ENCODE results near the gene FKBP1B.
"Not testable (repeated sequence)": the region's sequence is repeated elsewhere in the genome, so short reads cannot be mapped to it uniquely, and the experiment has no call there.

Gene FKBP1B

GRCh38 chr2:24107336-24107735 lies 57.8 kb downstream of the FKBP1B start:
- Histone ChIP-seq H3K36me3 (ENCODE audit: control insufficient read depth in 2 of 2, insufficient read depth in 1 of 2, low read length in 2 of 2) (no peaks in the 10 kb centered on the region), H3K4me3 (ENCODE audit: low read depth, low read length) (no peak overlapping the region), H3K9me3 (ENCODE audit: control insufficient read depth, insufficient read depth, low read depth, low read length) (no peaks in the 10 kb centered on the region), H3K27ac (ENCODE audit: extremely low read depth, low read depth, low read length) (no peak overlapping the region), H3K4me1 (ENCODE audit: control insufficient read depth, insufficient read depth, low read length) (no peaks in the 10 kb centered on the region)
- TF ChIP-seq, protein P1, sequence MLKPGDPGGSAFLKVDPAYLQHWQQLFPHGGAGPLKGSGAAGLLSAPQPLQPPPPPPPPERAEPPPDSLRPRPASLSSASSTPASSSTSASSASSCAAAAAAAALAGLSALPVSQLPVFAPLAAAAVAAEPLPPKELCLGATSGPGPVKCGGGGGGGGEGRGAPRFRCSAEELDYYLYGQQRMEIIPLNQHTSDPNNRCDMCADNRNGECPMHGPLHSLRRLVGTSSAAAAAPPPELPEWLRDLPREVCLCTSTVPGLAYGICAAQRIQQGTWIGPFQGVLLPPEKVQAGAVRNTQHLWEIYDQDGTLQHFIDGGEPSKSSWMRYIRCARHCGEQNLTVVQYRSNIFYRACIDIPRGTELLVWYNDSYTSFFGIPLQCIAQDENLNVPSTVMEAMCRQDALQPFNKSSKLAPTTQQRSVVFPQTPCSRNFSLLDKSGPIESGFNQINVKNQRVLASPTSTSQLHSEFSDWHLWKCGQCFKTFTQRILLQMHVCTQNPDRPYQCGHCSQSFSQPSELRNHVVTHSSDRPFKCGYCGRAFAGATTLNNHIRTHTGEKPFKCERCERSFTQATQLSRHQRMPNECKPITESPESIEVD (tag by site-specific recombination; IDR thresholded peaks at IDR 0.05), result no peak
- TF ChIP-seq HIC1 (tag by site-specific recombination; IDR thresholded peaks at IDR 0.05) (no peak), ZNF239 (tag by site-specific recombination; IDR thresholded peaks at IDR 0.05) (no peak), SP7 (tag by site-specific recombination; IDR thresholded peaks at IDR 0.05) (no peak), ZNF561 (tag by site-specific recombination; IDR thresholded peaks at IDR 0.05; ENCODE audit: borderline replicate concordance) (no peak), WT1 (tag by site-specific recombination; IDR thresholded peaks at IDR 0.05) (no peak)
- TF ChIP-seq, protein P2, sequence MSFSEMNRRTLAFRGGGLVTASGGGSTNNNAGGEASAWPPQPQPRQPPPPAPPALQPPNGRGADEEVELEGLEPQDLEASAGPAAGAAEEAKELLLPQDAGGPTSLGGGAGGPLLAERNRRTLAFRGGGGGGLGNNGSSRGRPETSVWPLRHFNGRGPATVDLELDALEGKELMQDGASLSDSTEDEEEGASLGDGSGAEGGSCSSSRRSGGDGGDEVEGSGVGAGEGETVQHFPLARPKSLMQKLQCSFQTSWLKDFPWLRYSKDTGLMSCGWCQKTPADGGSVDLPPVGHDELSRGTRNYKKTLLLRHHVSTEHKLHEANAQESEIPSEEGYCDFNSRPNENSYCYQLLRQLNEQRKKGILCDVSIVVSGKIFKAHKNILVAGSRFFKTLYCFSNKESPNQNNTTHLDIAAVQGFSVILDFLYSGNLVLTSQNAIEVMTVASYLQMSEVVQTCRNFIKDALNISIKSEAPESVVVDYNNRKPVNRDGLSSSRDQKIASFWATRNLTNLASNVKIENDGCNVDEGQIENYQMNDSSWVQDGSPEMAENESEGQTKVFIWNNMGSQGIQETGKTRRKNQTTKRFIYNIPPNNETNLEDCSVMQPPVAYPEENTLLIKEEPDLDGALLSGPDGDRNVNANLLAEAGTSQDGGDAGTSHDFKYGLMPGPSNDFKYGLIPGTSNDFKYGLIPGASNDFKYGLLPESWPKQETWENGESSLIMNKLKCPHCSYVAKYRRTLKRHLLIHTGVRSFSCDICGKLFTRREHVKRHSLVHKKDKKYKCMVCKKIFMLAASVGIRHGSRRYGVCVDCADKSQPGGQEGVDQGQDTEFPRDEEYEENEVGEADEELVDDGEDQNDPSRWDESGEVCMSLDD (tag by site-specific recombination; IDR thresholded peaks at IDR 0.05), result no peak
- TF ChIP-seq, protein P3, sequence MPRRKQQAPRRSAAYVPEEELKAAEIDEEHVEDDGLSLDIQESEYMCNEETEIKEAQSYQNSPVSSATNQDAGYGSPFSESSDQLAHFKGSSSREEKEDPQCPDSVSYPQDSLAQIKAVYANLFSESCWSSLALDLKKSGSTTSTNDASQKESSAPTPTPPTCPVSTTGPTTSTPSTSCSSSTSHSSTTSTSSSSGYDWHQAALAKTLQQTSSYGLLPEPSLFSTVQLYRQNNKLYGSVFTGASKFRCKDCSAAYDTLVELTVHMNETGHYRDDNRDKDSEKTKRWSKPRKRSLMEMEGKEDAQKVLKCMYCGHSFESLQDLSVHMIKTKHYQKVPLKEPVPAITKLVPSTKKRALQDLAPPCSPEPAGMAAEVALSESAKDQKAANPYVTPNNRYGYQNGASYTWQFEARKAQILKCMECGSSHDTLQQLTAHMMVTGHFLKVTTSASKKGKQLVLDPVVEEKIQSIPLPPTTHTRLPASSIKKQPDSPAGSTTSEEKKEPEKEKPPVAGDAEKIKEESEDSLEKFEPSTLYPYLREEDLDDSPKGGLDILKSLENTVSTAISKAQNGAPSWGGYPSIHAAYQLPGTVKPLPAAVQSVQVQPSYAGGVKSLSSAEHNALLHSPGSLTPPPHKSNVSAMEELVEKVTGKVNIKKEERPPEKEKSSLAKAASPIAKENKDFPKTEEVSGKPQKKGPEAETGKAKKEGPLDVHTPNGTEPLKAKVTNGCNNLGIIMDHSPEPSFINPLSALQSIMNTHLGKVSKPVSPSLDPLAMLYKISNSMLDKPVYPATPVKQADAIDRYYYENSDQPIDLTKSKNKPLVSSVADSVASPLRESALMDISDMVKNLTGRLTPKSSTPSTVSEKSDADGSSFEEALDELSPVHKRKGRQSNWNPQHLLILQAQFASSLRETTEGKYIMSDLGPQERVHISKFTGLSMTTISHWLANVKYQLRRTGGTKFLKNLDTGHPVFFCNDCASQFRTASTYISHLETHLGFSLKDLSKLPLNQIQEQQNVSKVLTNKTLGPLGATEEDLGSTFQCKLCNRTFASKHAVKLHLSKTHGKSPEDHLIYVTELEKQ (tag by site-specific recombination; IDR thresholded peaks at IDR 0.05; ENCODE audit: borderline replicate concordance), result no peak
- ChIA-PET CTCF (interaction anchor here (0.7 to 1.5 kb wide), 3 partner anchors 23 to 121 kb away, joined by 3 to 6 read pairs (median 3); partner anchors contain the start of gene TP53I3), POLR2A (no interaction called here)

DNA sequence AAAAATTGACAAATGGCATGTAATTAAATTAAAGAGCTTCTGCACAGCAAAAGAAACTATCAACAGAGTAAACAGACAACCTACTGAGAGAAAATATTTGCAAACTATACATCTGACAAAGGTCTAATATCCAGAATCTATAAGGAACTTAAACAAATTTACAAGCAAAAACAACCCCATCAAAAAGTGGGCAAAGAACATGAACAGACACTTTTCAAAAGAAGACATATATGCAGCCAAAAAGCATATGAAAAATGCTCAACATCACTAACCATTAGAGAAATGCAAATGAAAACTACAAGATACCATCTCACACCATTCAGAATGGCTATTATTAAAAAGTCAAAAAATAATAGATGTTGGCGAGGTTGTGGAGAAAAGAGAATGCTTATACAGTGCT lies 59.9 kb downstream of the FKBP1B start:
- CTCF ChIA-PET; H3K4me1 ChIP-seq (ENCODE audit: control insufficient read depth, insufficient read depth, low read length); POLR2A ChIA-PET; H3K36me3 ChIP-seq (ENCODE audit: control insufficient read depth in 2 of 2, insufficient read depth in 1 of 2, low read length in 2 of 2); H3K4me3 ChIP-seq (ENCODE audit: low read depth, low read length); H3K9me3 ChIP-seq (ENCODE audit: control insufficient read depth, insufficient read depth, low read depth, low read length); H3K27ac ChIP-seq (ENCODE audit: extremely low read depth, low read depth, low read length): not testable (repeated sequence)

DNA sequence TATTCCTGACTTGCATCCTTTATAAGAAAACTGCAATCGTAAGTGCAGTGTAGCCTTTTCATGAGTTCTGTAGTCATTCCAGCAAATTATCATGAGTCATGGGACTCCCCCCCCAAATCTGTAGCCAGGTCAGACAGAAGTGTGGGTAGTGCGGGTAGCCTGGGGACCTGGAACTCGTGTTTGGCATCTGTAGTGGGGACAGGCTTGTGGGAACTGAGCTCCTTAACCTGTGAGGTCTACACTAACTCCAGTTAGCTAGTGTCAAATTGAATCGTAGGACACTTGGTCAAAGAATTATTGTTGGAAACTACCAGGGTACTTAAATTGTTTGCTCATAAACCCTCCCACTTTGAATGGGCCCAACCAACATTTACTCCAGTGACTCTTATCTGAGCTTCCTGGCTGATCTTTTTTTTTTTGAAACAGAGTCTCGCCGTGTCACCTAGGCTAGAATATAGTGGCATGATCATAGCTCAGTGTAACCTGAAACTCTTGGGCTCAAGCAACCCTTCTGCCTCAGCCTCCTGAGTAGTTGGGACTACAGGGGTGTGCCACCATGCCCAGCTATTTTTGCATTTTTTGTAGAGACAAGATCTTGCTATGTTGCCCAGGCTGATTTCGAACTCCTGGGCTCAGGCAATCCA lies 61.2 kb downstream of the FKBP1B start:
- H3K4me1 ChIP-seq (ENCODE audit: control insufficient read depth, insufficient read depth, low read length), result no peaks in the 10 kb centered on the region
- TF ChIP-seq ZNF560 (tag by site-specific recombination; IDR thresholded peaks at IDR 0.05; ENCODE audit: borderline replicate concordance), result no peak
- TF ChIP-seq ZNF202 (tag by site-specific recombination; IDR thresholded peaks at IDR 0.05; ENCODE audit: borderline replicate concordance), result no peak
- no peak for TF ChIP-seq ZNF596 (tag by site-specific recombination; IDR thresholded peaks at IDR 0.05)
- TF ChIP-seq WT1 (tag by site-specific recombination; IDR thresholded peaks at IDR 0.05), result no peak
- 0 out of 2 replicates have a peak, but pooled peaks have one; percentile 24 for TF ChIP-seq PRDM10 (tag by site-specific recombination; IDR thresholded peaks at IDR 0.05)
- H3K4me3 ChIP-seq (ENCODE audit: low read depth, low read length), result no peak overlapping the region
- H3K9me3 ChIP-seq (ENCODE audit: control insufficient read depth, insufficient read depth, low read depth, low read length), result no peaks in the 10 kb centered on the region
- no peaks in the 10 kb centered on the region for H3K36me3 ChIP-seq (ENCODE audit: control insufficient read depth in 2 of 2, insufficient read depth in 1 of 2, low read length in 2 of 2)
- POLR2A ChIA-PET, result no interaction called here
- CTCF ChIA-PET, result interaction anchor here (0.9 to 2.0 kb wide), 2 partner anchors 9 to 26 kb away, joined by 5 to 8 read pairs; partner anchors contain the start of gene TP53I3
- H3K27ac ChIP-seq (ENCODE audit: extremely low read depth, low read depth, low read length), result no peak overlapping the region

Measured in HEK293 (cell line).